OCI-LY1 (cell line): ENCODE data around the gene KIFAP3.

Source experiments
- CTCF ChIP-seq: fragments of 200-600 bp; sonication (generic), shearing (Covaris generic); IDR thresholded peaks from 2 replicates; pipeline ENCODE4 v1.5.1; 2017; ENCODE audit warnings: mild to moderate bottlenecking, antibody characterized with exemption, low read length, moderate library complexity, mixed read lengths
- EZH2 ChIP-seq: fragments of 200-600 bp; sonication (generic), shearing (Covaris generic); IDR thresholded peaks from 2 replicates; pipeline ENCODE4 v1.8.0; 2017; ENCODE audit warnings: borderline replicate concordance, mixed run types, mild to moderate bottlenecking, antibody characterized with exemption, low read length, moderate library complexity, mixed read lengths

DNA sequence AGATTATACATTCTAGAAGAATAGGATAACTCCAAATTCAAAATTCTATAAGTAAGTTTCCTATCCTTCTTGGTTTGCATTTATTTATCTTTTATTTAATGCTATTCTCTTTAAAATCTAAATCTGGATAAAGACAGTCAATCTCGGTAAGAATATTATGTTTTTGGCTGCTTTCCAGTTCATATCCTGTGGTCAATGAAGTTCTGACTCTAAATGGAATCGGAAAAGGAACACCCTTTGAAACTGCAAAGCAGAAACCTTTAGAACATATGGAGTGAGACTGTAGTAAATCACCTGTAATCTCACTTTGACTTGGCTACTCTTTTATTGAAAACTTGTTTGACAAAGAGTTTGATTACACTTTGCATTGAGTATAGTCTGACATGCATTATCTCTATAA lies 85.2 kb downstream of the KIFAP3 start:
- TF ChIP-seq CTCF (no peak), EZH2 (no peak)
